Measurements from ENCODE around the gene NEURL2.
A peak's percentile ranks its signal among the peaks of the same experiment; 100 is the strongest.

DNA sequence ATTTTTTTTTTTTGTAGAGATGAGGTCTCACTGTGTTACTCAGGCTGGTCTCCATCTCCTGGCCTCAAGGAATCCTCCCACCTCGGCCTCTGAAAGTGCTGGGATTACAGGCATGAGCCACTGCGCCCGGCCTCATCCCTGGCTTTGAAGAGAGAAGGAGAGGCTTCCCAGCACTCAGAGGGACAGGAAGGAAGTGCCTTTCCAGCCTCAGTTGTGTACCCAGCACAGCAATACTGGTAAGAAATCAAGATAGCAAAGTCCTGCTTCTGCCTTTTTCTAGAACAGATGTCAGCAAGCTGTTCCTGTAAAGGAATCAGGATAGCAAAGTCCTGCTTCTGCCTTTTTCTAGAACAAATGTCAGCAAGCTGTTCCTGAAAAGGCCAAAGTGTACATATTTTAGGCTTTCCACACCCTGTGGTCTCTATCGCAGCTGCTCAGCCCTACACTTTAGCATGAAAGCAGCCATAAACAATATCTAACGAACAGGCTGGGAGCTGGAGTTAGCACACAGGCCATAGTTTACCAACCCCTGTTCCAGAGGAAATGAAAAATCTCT, 27.3 kb upstream of the NEURL2 start:
- TF ChIP-seq, protein P1, sequence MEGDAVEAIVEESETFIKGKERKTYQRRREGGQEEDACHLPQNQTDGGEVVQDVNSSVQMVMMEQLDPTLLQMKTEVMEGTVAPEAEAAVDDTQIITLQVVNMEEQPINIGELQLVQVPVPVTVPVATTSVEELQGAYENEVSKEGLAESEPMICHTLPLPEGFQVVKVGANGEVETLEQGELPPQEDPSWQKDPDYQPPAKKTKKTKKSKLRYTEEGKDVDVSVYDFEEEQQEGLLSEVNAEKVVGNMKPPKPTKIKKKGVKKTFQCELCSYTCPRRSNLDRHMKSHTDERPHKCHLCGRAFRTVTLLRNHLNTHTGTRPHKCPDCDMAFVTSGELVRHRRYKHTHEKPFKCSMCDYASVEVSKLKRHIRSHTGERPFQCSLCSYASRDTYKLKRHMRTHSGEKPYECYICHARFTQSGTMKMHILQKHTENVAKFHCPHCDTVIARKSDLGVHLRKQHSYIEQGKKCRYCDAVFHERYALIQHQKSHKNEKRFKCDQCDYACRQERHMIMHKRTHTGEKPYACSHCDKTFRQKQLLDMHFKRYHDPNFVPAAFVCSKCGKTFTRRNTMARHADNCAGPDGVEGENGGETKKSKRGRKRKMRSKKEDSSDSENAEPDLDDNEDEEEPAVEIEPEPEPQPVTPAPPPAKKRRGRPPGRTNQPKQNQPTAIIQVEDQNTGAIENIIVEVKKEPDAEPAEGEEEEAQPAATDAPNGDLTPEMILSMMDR (IDR thresholded peaks at IDR 0.05 in 8 of 11, conservative IDR thresholded peaks at IDR 0.05 in 3 of 11): no peak
- peak in 1 of 3 donors; percentile 18 for TF ChIP-seq POLR2AphosphoS5 (IDR thresholded peaks at IDR 0.05)
- no peak for TF ChIP-seq POLR2A (IDR thresholded peaks at IDR 0.05)

Measured in spleen (tissue), 7 donors.